Fibroblast of lung (primary cell): ENCODE measurements around the gene IPO11. TPM values are rescaled to one million over a fixed set of nuclear protein-coding genes. Genes with fewer than 3 reads are reported as not detected.

Source experiments
- DNase-seq, 2 donors: peaks; one replicate each; pipeline versions ENCODE4 v3.0.0 to v3.0.0-alpha.2; 2010; ENCODE audit warnings: low read depth in 2 of 2
- H2AFZ ChIP-seq: 2 replicates; pipeline ENCODE4 v1.5.1; 2012; ENCODE audit warnings: low read length, control low read depth, inconsistent platforms
- H3K27ac ChIP-seq: 2 replicates; pipeline ENCODE4 v1.5.1; 2011; ENCODE audit warnings: low read length, control low read depth; ENCODE audit not compliant: insufficient read depth
- H3K27me3 ChIP-seq: 2 replicates; pipeline ENCODE4 v1.5.1; 2011; ENCODE audit warnings: mild to moderate bottlenecking, low read length; ENCODE audit not compliant: control insufficient read depth, insufficient read depth
- H3K36me3 ChIP-seq: 2 replicates; pipeline ENCODE4 v1.5.1; 2011; ENCODE audit warnings: low read length; ENCODE audit not compliant: control insufficient read depth, insufficient read depth
- H3K4me1 ChIP-seq: 2 replicates; pipeline ENCODE4 v1.5.1; 2011; ENCODE audit warnings: low read length; ENCODE audit not compliant: control insufficient read depth, insufficient read depth; ENCODE audit errors: extremely low read depth
- H3K4me2 ChIP-seq: 2 replicates; pipeline ENCODE4 v1.5.1; 2011; ENCODE audit warnings: low read length, control low read depth; ENCODE audit not compliant: insufficient read depth; ENCODE audit errors: extremely low read depth
- H3K4me3 ChIP-seq, 4 experiments: fragments of 200-600 bp in 1 of 4; sonication (generic) in 1 of 4; replicated peaks in 1 of 4; 2 replicates each; pipeline ENCODE4 v1.5.1; 2011 to 2016; ENCODE audit warnings: low read length in 4 of 4, low read depth in 3 of 4, mild to moderate bottlenecking in 3 of 4, control low read depth in 2 of 4, inconsistent platforms in 1 of 4, mixed read lengths in 1 of 4; ENCODE audit not compliant: insufficient read depth in 1 of 4; ENCODE audit errors: control extremely low read depth in 1 of 4
- H3K79me2 ChIP-seq: 2 replicates; pipeline ENCODE4 v1.5.1; 2012; ENCODE audit warnings: mild to moderate bottlenecking, low read length, inconsistent platforms; ENCODE audit not compliant: control insufficient read depth, insufficient read depth
- H3K9ac ChIP-seq: 2 replicates; pipeline ENCODE4 v1.5.1; 2011; ENCODE audit warnings: mild to moderate bottlenecking, low read length, control low read depth; ENCODE audit not compliant: insufficient read depth
- H3K9me3 ChIP-seq: 2 replicates; pipeline ENCODE4 v1.5.1; 2012; ENCODE audit warnings: low read depth, low read length; ENCODE audit not compliant: control insufficient read depth, insufficient read depth
- H4K20me1 ChIP-seq: 2 replicates; pipeline ENCODE4 v1.5.1; 2011; ENCODE audit warnings: low read length; ENCODE audit not compliant: control insufficient read depth, insufficient read depth; ENCODE audit errors: extremely low read depth
- CTCF ChIP-seq, 2 donors: IDR thresholded peaks in 1 of 2; conservative IDR thresholded peaks in 1 of 2; 1 replicate in 1 of 2; 2 replicates in 1 of 2; pipeline ENCODE4 v1.5.1; 2011 to 2012; ENCODE audit warnings: low read length in 2 of 2, control low read depth in 1 of 2, inconsistent platforms in 1 of 2, low read depth in 1 of 2, mild to moderate bottlenecking in 1 of 2
- EZH2 ChIP-seq: IDR thresholded peaks from 2 replicates; pipeline ENCODE4 v1.5.1; 2012; ENCODE audit warnings: low read length, control low read depth, mild to moderate bottlenecking; ENCODE audit errors: missing control alignments
- polyA plus RNA-seq, 2 donors: library from polyadenylated mRNA; depleted of rRNA in 1 of 2; stranded (reverse) in 1 of 2; unstranded in 1 of 2; fragments of >200 nt; gene quantifications; 2 replicates each; pipeline ENCODE4 v1.2.1, GENCODE V29; 2011 to 2012; ENCODE audit warnings: missing spikeins in 1 of 2
- total RNA-seq: library from RNA; depleted of rRNA; stranded (reverse); fragments of >200 nt; gene quantifications from 2 replicates; pipeline ENCODE4 v1.2.1, GENCODE V29; 2014

Gene IPO11
- total and polyA plus RNA-seq, 2 donors (not counting 1 experiment from before 2014, with no cell fraction given): 19.9 to 28.2 TPM

GRCh38 chr5:62450259-62450658, 37.7 kb downstream of the IPO11 start:
- Histone ChIP-seq H3K4me3 (no peak overlapping the region), H3K36me3 (peaks cover 2% of the 10 kb centered on the region), H3K9ac (no peak overlapping the region), H3K4me2 (no peak overlapping the region), H3K4me1 (no peaks in the 10 kb centered on the region), H3K9me3 (no peaks in the 10 kb centered on the region), H2AFZ (no peak overlapping the region), H3K27ac (no peak overlapping the region), H3K27me3 (no peaks in the 10 kb centered on the region), H4K20me1 (no peaks in the 10 kb centered on the region), H3K79me2 (no peaks in the 10 kb centered on the region)
- TF ChIP-seq CTCF (conservative IDR thresholded peaks at IDR 0.05 in 1 of 2, IDR thresholded peaks at IDR 0.05 in 1 of 2; ENCODE audit: low read depth in 1 of 2, low read length in 2 of 2) (no peak), EZH2 (no peak)
- DNase-seq: peak in 1 of 2 donors; percentile 40

GRCh38 chr5:62457071-62457470, 44.5 kb downstream of the IPO11 start:
- H3K27me3 ChIP-seq: no peaks in the 10 kb centered on the region
- H3K9ac ChIP-seq: no peak overlapping the region
- TF ChIP-seq CTCF (conservative IDR thresholded peaks at IDR 0.05 in 1 of 2, IDR thresholded peaks at IDR 0.05 in 1 of 2; ENCODE audit: low read depth in 1 of 2, low read length in 2 of 2) (no peak), EZH2 (no peak)
- no peaks in the 10 kb centered on the region for H3K79me2 ChIP-seq
- no peaks in the 10 kb centered on the region for H4K20me1 ChIP-seq
- no peaks in the 10 kb centered on the region for H3K36me3 ChIP-seq
- H3K4me1 ChIP-seq: no peaks in the 10 kb centered on the region
- H3K4me2 ChIP-seq: no peak overlapping the region
- H3K27ac ChIP-seq: no peak overlapping the region
- H2AFZ ChIP-seq: no peak overlapping the region
- no peaks in the 10 kb centered on the region for H3K9me3 ChIP-seq
- DNase-seq: peak in 1 of 2 donors; percentile 35
- H3K4me3 ChIP-seq: no peak overlapping the region

GRCh38 chr5:62460578-62460983, 48.0 kb downstream of the IPO11 start:
- no peaks in the 10 kb centered on the region for H3K36me3 ChIP-seq
- no peaks in the 10 kb centered on the region for H3K27me3 ChIP-seq
- no peaks in the 10 kb centered on the region for H3K9me3 ChIP-seq
- H4K20me1 ChIP-seq: no peaks in the 10 kb centered on the region
- no peak overlapping the region for H3K4me3 ChIP-seq
- no peak overlapping the region for H3K4me2 ChIP-seq
- peak; percentile 51 to 75 for DNase-seq
- H2AFZ ChIP-seq: no peak overlapping the region
- no peak overlapping the region for H3K27ac ChIP-seq
- H3K9ac ChIP-seq: no peak overlapping the region
- no peaks in the 10 kb centered on the region for H3K4me1 ChIP-seq
- H3K79me2 ChIP-seq: no peaks in the 10 kb centered on the region
- TF ChIP-seq EZH2: no peak
- peak; percentile 71 to 87 for TF ChIP-seq CTCF (conservative IDR thresholded peaks at IDR 0.05 in 1 of 2, IDR thresholded peaks at IDR 0.05 in 1 of 2; ENCODE audit: low read depth in 1 of 2, low read length in 2 of 2)
